DMS153 (cell line): ENCODE results near the gene WDR31.

ENCODE experiments used
- DNase-seq: peaks from one replicate; lab custom pipeline; 2025; lab: John Stamatoyannopoulos, UW

Gene WDR31

DNA sequence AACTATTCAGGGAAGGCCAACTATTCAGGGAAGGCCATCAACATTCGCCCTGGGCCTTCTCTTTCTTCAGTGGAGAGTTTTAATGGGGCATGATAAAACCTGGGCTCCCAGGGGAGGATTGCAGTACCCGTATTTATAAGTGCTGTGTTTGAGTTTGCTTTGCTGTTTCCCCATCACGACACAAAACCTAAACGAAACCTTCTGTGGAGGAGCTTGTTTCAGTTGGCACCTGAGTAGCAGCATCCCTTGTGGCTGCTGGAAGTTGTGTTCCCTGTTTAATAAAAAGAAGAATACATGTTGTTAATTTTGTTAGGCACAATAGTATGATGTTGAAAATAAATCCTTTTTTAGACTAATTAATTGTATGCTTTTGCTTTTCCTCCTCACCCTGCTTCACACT lies 8.3 kb downstream of the WDR31 start:
- DNase-seq, result no peak

DNA sequence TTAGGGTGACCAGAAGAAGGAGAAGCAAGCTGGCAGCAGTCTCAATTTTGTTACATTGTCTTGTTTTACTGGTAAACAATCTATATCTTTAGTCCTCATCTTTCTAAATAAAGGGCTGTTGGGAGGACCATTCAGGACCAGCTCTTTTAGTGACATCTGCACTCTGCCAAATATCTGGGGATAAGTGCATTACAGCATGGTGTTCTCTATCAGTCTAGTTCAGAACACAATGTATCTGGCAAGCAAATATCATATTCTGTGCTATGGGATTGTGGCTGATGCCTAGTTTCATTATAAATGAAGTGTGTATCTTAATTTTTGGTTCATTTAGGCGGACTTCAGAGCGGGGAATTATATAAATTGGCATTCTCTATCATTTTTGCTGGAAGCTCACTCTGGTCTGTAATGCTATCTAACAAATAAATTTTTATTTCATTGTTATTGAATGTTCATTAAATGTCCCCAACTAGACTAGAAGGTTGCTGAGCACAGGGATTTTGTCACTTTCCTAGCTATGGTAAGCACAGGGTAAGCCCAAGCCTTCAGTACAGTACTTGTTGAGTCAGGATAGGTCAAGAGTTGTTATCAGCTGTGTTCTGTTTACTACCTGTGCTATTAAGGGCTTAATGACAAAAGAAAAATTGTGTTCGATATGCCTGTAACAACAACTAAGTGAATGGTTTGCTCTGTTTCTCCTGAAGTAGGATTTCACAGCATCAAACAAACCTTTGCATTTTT lies 11.9 kb downstream of the WDR31 start:
- DNase-seq, result no peak

DNA sequence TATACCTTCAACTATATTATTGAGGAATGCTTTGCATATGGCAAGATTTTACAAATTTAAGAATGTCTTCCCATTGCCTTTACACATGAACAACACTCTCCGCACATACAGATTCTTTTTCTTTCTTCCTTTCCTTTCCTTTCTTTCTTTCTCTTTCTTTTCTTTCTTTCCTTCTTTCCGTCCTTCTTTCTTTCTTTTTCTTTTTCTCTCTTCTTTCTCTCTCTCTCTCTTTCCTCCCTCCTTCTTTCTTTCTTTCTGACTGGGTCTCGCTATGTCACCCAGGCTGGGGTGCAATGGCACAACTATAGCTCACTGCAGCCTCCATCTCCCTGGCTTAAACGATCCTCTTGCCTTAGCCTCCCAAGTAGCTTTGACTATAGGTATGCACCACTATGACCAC lies 13.8 kb downstream of the WDR31 start:
- no peak for DNase-seq

DNA sequence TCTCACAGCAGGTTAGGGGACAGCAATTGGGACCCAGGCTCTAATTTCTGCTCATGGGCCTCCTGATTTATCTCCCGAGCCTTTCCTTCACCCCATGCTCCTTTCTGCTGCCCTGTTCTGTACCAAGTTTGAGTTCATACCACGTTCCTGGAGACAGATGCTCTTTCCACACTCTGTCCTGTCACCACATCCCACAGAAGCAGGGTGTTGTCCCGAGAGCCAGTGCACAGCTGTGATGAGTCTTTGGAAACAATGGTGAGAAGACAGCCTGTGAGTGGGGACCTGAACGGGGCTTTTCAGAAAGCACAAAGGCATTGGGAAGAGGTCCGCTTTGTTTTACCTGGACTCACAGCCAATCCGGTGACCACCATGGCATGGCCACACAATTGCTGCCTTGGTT lies 17.4 kb downstream of the WDR31 start:
- DNase-seq, result no peak

GRCh38 chr9:113320051-113320450 lies 20.0 kb downstream of the WDR31 start:
- DNase-seq, result no peak

DNA sequence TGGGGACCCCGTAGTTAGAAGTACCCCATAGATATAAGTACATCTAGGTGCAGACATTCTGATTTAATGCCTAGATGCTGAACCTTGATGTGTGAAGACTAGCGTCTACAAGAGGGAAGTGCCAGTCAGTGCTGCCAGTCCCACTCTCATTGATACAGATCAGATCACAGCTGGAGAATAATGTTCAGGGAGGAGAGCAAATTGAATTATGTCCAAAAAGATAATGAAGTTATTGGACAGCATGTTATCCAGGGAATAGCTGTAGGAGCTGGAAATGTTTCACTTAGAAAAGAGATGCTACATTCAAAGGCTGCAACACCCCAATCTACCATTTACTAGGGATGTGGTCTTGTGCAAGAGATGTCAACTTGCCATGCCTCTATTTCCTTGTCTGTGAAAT lies 21.0 kb downstream of the WDR31 start:
- no peak for DNase-seq

DNA sequence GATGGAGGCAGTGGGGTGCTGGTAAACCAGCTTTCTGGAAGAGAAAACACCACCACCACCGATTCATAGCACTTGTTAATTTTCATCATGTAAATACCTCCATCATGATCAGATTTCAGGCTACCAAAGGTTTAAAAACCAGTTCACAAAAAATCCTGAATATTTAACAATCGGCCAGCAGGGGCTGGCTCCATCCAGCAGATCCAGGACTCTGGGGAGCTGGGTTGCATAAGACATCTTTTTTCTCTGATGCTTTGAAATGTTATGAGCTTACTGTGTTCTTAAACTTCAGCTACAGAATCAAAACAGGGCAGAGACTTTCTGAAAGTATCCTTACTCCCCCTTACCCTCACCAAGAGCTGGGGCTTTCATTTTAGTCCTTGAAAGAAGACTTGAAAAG lies 22.3 kb downstream of the WDR31 start:
- no peak for DNase-seq

DNA sequence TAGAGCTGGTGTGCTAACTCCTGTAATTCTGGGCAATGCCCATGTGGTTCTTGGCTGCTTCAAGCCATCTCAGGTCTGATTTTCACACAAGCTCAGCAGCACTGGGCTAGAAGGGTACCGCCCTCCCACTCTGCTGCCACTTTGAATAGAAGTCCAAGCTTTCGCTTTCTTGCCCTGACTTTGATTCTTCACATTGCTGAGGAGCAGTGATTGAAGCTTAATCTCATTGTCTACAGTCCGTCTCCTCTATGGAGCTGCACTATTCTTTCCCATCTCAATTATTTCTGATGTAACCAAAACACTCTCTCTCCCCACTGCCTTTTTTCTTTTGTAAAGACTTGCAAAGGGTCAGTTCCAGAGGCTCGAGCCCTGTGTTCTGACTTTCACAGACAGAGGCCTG lies 24.0 kb downstream of the WDR31 start:
- no peak for DNase-seq

DNA sequence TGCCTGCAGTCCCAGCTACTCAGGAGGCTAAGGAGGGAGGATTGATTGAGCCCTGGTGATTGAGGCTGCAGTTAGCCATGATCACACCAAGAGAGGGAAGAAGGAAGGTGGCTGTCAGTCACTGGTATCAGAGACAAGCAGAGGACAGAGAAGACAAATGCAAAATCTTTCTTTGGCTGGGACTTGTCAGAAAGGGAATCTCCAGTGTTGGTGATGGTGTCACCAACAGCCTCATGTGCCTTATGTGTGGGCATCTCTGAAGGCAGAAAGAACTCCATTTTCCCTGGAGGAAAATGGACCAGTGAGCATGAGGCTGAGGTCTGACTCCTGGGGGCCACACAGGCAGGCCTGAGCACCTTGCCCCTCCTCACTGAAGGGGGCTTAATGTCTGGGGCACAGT lies 24.8 kb downstream of the WDR31 start:
- DNase-seq, result no peak

GRCh38 chr9:113313261-113313660 lies 26.8 kb downstream of the WDR31 start:
- no peak for DNase-seq

- no peak for DNase-seq
Measured at GRCh38 chr9:113311961-113312360, 28.1 kb downstream of the WDR31 start.

DNA sequence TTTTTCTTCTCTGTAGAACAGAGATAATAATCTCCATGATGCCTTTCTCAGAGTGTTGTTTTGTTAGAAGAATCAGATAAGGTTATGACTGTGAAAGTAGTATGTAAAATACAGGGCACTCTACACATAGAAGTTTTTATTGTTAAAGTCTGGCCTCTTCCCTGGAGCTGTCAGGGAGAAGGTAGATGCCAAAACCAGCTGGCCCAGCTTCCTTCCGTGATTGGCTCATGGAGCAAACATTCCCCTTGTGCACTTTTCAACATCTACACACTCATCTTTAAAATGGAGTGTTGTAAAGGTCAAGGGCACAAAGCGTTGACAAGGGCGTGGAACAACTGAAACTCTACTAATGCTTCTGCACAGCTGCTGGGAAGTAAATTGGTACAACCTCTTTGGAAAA lies 29.5 kb downstream of the WDR31 start:
- DNase-seq, result no peak

DNA sequence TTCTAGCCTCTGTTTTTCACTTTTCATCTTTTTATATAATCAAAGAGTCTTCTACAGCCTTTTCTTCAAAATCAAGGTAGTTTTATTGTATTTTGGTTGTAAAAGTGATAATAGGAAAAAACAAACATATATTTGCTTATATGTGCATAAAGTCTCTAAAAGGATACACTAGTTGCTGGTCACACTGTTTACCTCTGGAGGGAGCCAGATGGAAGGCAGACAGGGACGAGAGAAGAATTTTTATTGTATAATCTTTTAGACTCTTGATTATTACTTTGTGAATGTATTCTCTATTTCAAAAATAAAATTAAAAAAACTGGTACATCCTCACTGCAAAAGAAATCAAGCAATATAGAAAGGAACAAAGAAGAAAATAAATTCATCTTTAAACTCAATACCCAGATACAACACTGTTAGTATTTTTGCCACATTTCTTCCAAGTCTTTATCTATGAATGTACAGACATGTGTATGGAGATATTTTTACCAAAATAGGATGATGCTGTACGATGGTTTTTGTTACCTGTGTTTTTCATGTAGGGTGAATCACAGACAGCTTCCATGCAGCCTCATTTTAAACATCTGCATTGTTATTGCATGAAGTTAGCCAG lies 30.8 kb downstream of the WDR31 start:
- DNase-seq, result peak; percentile 14

GRCh38 chr9:113307396-113307975 lies 32.6 kb downstream of the WDR31 start:
- DNase-seq, result no peak

GRCh38 chr9:113306566-113306965 lies 33.5 kb downstream of the WDR31 start:
- no peak for DNase-seq

- DNase-seq, result no peak
Measured at GRCh38 chr9:113302792-113303418, 37.2 kb downstream of the WDR31 start, which contains the start of gene RNF183. Gene RNF183 (minus strand): TSS chr9:113303376. CDS start chr9:113298184, 5,192 bp downstream.

GRCh38 chr9:113301548-113301947 lies 38.5 kb downstream of the WDR31 start:
- no peak for DNase-seq

DNA sequence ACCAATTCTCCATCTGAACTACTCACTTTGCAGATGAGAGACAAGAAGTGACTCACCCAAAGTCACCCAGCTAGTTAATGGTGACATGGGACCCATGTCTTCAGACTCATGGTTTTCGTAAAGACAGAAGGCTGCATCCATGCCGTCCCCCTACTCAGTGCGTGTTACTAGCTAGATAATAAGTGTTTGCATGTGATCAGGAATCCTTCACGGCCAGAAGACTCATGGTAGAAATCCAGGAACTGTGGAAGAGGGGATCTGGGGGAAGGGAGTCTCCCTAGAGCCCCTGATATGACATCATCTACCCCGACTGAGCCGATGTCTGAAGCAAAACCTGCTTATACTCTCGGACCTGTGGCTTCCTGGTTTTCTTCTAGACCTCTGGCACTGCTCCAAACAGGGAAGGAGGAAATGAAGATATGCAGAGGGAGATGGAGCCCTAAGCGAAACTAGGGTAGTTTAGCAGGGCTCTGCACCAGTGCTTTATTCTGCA lies 40.2 kb downstream of the WDR31 start:
- DNase-seq, result peak; percentile 89

- peak; percentile 86 for DNase-seq
Measured at GRCh38 chr9:113298924-113299770, 40.9 kb downstream of the WDR31 start.

- DNase-seq, result no peak
Measured at GRCh38 chr9:113298311-113298710, 41.8 kb downstream of the WDR31 start.

DNA sequence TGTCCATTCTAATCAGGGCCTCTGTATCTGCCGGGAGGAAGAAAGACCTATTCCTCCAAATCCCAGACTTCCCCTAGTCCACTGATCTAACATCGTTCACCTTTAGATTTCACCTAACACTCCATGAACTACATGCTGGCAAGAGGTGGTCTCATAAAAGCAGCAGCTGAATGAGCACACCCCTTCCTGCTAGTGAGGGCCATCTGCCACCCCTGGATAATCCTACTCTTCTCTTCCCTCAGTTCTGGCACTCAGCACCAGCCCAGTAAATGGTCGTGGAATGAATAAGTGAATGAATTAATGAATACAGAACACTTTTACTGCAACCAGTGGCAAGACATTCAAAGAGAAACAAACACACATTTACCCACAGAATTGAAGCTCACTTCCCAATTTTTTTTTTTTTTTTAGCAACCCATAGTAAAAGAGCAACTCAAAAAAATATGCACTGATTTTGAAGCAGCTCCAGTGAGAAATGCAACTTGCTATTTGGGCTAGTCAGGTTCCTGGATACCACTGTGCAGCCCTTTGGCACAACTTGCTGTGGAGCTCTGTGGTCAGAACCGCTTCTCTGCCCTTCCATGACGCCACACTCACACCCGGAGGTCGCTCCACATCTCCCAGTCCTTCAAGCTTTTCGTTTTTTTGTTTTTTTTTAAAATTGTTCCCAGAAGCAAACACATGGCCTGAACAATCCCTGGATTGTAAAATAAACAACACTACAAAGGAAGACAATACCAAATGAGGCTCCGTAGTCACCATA lies 43.1 kb downstream of the WDR31 start:
- DNase-seq, result no peak
